Upper lobe of left lung (tissue), 4 donors: ENCODE results near the gene GPR153.

Experiments
- CTCF ChIP-seq, 6 experiments: fragments of 450-650 bp in 4 of 6; fragments of 200-600 bp in 2 of 6; sonication (generic) in 2 of 6; IDR thresholded peaks; one replicate each; pipeline ENCODE4 v1.5.1; 2016 to 2019; ENCODE audit warnings: antibody characterized with exemption in 6 of 6
- EP300 ChIP-seq, 4 donors: sonication (generic); formaldehyde crosslinking; IDR thresholded peaks; one replicate each; pipeline ENCODE4 v1.5.1; 2017; ENCODE audit warnings: antibody characterized with exemption in 4 of 4, control low read depth in 2 of 4
- POLR2A ChIP-seq, 4 donors: fragments of 450-650 bp; IDR thresholded peaks; one replicate each; pipeline ENCODE4 v1.5.1; 2016 to 2017; ENCODE audit warnings: antibody characterized with exemption in 4 of 4, mild to moderate bottlenecking in 2 of 4
- POLR2AphosphoS5 ChIP-seq, 2 donors: sonication (generic); formaldehyde crosslinking; IDR thresholded peaks; one replicate each; pipeline ENCODE4 v1.5.1; 2017; ENCODE audit warnings: antibody characterized with exemption in 2 of 2

- TF ChIP-seq CTCF (IDR thresholded peaks at IDR 0.05) (no peak), POLR2AphosphoS5 (IDR thresholded peaks at IDR 0.05) (no peak), POLR2A (IDR thresholded peaks at IDR 0.05) (no peak), EP300 (IDR thresholded peaks at IDR 0.05) (no peak)
These were observed 46.2 kb upstream of the GPR153 start for GRCh38 chr1:6307099-6307498.
